Activated effector memory CD4-positive, alpha-beta T cell treated with anti-CD3 and anti-CD28 coated beads, Interleukin-2, amount 50 U/mL, for 16 hours (primary cell): ENCODE results near the gene ADCY1.
A peak's percentile ranks its signal among the peaks of the same experiment; 100 is the strongest.

Experiments
- DNase-seq: peaks from one replicate; pipeline ENCODE4 v3.0.0-alpha.2; 2020

The ADCY1 gene

DNA sequence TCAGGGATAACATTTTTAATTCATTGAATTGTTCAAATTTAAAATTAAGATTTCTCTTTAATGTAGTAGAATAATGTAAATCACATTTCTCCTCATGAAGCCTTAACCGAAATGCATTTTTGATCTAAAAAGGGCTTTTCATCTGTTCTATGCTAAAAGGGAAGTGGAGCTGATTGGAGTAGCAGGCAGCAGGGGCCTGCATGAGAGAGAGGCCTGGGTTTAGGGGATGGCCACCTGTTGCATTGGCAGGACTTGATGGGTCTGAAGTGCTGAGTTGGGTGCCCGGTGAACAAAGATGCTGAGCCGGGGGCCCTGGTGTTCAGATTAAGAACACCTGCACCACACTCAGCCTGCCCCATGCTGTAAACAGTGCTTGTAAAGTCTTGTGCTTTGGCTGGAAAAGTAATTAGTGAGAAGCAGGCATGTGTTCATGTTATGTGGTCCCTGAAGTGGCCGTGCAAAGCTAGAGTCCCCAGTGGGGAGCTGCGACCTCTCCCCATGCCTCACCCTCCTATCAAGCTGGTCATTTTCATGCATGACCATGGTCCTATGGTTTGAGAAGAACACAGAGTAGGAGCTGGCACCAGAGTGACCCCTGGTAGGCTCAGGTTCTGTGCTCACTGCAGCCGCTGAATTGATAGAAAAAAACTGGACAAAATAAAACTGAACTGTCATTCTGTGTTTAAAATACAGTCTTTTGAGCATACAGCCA, 124.3 kb downstream of the ADCY1 start:
- no peak for DNase-seq

DNA sequence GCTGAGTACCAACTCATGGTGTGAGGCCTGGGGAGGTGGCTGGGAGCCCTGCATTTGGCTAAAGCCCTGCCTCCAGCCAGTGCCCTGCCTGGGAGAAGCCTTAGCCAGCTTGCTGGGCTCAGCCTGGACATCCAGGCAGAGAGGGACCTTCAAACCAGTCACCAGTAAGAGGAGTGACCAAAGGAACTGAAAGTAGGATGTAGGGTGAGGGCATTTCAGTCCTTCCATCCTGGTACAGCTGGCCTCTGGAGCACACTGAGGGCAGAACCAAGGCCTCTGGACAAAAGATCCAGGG, 124.8 kb downstream of the ADCY1 start:
- DNase-seq: no peak

DNA sequence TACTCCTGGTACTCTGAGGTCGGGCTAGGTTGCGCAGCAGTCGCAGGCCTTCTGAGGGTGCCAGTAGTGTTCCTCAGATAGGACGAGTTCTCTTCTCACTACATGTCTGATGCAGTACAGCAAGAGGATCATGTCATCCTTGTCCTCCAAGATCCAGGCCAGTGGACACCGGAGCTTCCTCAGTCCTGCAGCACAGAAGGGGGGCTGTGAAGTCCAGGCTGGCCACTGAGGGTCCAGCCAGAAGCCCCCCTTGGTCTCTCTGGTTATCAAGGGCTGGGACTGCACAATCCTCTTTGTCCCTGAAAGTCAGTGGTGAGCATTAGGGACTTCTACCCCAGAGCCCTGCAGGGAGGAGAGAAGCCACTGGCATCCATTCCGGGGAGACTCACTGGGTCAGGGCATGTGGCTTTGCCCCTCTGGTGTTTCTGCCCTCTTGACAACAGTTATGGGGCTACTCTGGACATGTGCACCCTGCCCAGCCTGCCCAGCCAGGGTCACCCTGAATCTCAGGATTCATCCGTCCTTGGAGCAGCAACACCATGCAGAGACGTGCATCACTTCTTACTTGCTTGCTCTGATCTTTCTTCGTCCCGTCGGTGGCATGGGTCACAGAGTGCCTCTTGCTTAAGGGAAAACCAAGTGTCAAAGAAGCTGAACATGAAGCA, 125.7 kb downstream of the ADCY1 start:
- peak; percentile 24 for DNase-seq

DNA sequence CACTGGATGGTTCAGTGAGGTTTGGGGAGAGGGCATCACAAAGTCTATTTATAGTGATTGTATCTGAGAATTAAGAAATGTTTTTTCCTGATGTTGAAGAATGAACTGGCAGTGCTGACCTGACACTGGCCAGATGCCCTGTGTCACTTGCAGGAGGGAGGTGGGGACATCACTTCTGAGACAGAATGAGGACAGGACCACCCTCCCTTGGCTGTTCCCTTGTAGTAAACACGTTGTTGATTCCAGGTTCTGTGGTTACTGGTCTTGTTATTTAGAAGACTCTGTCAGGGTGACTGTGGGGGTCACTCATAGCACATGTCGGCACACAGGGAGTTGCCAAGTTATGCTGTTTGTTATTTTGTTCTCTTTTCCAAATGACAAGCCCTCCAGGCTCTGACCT, 126.4 kb downstream of the ADCY1 start:
- DNase-seq: peak; percentile 24

DNA sequence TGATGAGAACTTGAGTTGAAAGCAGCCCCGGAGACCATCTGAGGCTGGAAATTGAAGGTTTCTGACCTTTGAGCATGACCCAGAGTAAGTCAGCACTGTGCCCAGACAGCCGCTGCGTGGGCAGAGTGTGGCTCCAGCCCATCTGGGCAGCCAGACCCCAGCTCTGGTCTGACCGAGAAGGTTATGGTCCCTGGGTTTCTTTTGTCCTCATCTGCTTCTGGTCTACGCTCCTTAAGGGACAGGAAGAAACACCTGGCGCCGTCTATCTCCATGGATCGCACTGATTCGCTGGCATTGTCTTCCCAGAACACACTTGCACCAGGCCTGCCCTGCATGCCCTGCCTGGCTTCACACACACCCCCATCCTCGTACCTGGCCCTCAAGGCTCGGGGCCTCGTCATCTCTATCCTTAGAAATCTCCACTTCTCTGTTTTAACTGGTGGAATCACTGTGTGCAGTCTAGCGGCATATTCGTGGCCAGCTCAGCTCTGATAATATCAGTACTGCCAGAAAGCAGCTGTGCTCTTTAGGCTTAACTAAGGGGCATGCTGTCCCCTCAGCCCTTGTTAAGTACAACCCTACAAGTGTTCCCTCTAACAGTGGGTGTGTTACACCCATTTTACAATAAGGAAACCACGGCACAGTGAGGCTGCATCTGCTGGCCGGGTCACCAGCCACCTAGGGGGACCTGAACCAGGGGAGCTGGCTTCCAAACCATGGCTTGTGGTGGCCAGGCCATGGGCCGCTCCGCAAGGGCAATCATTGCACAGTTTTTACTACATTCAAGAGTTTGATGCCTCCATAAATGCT, 127.7 kb downstream of the ADCY1 start:
- DNase-seq: peak; percentile 41

DNA sequence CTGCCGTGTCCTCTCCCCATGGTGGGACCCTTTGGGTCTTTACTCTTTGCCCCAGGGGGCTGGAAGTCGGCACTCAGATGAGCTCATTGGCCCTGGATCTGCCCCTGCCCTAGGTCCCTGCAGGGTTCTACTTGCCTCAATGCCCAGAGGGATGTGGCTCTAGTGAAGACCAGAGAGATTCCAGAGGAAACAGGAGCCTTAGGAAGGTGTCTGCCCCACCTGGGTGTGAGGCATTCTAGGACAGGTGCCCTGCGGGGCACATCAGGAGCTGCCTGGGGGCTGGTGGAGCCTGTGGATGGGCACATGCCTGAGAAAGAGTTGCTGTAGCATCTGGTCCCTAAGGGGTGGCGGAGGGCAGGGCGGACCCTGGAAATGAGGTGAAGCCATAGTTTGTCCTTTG, 128.6 kb downstream of the ADCY1 start:
- peak; percentile 30 for DNase-seq

DNA sequence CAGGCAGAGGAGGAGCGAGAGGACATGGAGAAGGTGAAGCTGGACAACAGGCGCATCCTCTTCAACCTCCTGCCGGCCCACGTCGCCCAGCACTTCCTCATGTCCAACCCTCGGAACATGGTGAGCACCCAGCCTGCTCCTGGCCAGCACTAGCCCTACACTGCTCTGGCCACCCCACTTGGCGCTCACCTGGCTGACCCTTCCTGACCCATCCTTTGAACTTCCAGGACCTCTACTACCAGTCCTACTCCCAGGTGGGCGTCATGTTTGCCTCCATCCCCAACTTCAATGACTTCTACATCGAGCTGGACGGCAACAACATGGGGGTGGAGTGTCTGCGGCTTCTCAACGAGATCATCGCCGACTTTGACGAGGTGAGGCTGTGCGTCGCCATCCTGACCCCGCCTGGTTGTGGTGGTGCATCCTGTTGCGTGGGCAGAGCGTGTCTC, 129.2 kb downstream of the ADCY1 start:
- DNase-seq: no peak

DNA sequence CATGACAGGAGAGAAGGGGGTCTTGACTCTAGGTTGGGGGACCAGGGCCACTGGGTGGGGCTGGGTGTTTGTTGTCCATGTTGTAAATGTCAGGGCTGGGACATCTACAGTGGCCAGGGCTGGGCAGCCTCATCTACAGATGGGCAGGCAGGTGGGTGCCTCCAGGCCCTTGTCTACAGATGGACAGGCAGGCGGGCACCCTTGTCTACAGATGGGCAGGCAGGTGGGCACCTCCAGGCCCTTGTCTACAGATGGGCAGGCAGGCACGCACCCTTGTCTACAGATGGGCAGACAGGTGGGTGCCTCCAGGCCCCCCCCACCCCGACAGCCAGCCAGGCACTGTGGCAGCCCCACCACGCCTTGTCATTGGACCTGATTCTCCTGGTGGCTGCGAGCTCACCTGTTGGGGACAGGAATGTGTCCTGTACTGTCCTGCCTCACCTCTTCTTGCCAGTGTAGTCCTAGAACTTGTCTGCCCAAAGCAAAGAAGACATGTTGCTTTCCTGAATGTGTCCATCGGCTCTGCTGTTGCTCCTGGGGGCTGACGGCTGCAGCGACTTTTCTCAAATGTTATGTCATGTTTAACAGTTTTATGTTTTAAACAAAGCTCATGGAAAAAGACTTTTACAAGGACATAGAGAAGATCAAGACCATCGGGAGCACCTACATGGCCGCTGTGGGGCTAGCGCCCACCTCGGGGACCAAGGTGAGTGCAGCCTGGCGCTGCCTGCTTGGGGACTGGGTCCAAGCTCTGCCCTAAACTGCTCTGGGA, 129.9 kb downstream of the ADCY1 start:
- DNase-seq: peak; percentile 45

DNA sequence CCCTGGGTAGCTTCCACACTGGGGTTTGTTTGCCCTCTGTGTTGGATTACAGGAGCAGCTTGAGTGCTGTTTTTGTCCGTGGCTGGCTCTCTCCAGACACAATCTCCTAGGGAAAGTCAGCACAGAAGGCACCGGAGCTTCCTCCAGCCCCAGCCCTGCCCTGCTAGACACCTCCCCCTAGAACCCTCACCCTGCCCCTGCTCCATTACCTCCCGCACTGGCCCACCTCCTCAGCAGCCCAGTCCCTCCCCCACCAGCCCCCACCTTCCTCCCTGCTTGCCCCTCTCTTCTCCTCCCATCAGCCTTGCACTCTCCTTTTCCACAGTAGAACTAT, 130.5 kb downstream of the ADCY1 start:
- no peak for DNase-seq

DNA sequence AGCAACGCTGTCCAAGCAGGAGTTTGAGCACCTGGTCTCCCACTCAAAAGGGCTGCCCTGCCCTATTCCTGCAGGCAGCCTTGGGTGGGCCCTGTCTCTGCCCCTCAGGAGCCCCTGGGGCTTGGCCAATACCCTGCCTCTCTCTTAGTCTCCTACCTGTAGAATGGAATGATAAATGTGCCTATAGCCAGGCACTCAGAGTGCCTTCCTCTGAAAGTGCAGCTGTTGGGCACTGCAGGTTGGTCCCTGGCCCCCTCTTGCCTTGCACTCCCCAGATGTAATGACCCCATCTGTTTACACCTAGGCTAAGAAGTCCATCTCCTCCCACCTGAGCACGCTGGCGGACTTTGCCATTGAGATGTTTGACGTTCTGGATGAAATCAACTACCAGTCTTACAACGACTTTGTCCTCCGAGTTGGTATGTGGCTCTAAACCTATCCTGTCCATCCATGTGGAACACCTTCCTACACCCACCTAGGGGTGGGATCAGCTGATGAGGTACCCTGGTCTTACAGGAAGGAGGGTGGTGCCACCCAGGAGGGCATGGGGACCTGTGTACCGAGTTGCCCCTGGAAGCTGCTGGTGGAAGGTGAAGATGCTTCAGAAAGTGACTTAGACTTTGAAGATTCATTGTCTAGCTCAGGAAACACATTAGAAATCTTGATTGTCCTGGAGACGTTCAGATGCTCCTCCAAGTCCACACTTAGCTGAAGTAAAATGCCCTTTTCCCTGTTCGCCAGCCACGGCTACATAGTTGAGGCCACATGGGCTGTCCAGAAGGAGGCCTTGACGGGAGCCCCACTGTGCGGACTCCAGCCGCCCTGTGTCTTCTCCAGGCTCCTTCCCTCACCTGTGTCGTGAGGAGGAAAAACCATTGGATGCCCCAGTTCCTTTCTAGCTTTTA, 134.1 kb downstream of the ADCY1 start:
- DNase-seq: peak; percentile 52

DNA sequence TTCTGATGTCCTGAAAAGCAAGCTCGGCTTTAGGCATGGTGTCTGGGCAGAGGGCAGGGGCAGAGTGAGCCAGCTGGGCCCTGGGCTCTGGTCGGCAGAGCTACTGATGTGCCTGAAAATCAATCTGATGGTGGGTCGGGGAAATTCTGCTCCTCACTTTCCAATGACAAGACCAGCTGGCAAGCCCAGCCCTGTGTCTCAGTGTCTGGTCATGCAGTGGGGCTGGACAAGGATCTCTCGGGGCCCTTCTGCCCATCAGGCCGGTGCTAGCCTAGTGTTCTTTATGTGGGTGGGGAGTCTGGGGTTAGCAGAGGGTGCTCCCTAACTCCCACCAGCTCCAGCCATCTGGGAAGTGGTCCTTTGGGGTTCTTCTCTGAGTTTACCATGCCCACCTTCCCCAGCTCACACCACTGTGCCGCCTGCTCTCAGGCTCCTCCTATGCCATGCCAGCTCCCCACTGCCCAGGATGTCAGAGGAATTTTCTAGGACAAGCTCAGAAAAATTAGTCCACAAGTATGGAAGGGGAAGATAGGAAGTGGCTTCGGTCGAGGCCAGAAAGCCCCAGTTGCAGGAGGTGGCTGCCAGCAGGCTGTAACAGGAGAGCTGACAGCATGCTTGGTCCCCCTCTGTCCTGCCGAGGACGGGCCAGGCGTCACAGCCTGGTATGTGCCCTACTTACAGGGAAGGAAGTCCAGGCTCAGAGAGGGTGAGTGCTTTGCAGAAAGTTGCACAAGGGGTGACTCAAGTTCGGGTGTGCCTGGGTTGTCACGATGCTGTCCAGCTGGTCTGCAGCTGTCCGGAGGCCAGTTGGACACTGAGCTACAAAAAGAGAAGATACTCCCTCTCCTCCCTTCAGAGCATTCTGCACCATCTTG, 135.2 kb downstream of the ADCY1 start:
- peak; percentile 46 for DNase-seq

DNA sequence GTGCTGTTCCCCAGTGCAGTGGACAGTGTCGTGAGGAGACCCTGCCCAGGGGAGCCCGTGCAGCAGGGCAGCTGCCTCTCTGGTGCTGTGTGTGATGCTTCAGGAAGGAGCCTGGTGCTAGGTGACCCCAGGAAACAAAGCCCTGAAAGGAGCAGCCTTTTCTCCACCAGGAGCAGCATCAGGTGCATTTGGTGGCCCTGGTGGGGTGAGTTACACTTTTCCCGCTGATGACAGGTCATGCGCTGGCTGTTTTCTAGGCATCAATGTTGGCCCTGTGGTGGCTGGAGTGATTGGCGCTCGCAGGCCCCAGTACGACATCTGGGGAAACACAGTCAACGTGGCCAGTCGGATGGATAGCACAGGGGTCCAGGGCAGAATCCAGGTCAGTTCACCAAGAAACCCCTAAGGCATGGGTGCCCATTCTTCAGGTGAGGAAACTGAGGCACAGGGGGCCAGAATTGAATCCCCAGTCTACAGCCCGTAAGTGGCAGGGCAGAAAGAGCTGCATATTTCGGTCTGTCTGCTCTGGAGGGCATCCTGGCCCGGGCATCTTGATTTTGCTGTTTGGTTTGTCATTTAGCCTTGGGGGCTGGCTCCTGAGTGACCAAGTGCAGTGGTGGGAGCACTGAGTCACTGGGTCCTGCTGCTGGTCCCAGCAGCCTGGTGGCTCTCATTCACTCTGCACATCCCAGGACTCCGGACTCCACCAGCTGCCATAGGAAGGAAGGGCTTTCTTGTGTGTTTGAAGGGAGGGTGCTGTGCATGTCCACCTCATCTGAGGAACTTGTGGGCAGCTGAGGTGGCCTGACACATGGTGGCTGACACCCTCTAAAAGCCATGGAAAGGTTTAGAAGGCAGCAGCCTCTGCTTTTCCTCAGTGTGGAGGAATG, 136.3 kb downstream of the ADCY1 start:
- peak; percentile 54 for DNase-seq

DNA sequence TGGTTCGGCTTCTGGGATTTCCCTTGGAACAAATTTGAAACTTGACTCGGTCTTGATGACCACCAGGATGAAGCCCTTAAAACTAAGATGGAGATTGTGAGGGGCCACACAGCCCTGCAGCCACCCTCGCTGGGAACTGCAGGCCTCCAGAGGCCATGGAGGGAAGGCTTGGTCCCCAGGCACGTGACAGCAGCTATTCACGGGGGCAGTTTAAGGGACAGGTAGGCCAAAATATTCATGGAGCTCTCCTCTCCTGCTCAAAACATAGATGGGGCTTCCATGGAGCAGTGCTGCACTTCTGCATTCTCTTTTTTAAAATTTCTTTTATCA, 137.0 kb downstream of the ADCY1 start:
- no peak for DNase-seq

DNA sequence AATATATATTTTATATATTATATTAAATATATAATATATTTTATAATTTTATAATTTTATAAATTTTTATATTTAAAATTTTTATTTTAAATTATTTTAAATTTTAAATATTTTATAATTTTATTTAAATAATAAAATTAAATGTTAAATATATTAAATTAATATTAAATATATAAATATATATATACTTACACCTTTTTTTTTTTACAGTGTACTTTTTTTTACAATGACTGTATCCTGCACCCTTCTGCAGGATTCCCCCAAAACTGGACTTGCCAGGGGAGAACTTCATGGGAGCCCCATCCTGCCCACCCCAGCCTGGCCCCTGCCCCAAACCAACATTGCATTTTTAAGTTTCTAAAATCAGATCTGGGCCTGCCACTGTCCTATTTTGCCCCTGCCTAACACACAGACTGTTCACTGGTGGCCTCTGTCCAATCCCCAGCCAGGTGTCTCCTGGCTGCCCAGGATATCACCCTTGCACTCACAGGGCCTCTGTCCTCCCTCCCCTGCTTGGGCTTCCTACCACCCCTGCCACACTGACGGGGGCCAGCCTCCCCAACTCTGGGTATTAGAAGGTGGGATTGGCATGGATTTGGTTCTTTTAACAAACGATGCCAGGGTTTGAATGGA, 138.0 kb downstream of the ADCY1 start:
- DNase-seq: peak; percentile 37

DNA sequence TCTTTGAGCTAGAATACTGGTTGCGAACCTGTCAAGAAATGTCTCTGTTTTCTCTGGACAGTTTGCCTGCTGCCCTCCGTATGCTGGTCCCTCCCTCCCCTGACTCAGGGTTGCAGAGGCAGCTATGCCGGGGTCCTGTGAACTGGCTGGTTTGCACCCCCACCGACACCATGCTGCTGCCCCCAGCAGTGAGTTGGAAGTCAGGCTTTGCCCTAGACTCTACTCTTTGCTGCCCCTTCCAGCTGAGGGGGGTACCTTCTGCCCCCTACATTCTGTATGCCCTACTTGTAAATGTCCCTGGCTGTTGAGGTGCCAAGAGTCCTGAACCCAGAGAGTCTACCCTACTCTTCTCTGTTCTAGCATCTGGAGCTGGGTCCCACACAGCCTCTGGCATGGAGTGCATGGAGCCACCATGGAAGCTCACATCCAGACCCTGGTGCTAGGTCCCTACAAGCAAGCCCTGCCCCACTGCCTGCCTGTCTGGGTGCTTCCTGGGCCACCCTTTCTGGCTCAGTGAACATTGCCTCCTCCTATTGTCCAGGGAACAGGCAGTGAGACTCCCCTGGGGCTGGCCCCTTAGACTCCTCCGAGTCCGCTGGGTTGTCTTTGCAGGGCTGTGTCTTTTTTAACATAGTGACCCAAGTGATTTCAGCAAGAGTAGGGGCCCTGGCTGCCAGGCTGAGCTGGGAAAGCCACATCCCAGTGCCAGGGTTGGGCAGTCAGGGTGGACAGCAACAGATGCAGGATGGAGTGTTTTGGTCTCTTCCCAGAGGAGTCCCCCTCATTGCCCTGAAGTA, 138.9 kb downstream of the ADCY1 start:
- peak; percentile 46 for DNase-seq

DNA sequence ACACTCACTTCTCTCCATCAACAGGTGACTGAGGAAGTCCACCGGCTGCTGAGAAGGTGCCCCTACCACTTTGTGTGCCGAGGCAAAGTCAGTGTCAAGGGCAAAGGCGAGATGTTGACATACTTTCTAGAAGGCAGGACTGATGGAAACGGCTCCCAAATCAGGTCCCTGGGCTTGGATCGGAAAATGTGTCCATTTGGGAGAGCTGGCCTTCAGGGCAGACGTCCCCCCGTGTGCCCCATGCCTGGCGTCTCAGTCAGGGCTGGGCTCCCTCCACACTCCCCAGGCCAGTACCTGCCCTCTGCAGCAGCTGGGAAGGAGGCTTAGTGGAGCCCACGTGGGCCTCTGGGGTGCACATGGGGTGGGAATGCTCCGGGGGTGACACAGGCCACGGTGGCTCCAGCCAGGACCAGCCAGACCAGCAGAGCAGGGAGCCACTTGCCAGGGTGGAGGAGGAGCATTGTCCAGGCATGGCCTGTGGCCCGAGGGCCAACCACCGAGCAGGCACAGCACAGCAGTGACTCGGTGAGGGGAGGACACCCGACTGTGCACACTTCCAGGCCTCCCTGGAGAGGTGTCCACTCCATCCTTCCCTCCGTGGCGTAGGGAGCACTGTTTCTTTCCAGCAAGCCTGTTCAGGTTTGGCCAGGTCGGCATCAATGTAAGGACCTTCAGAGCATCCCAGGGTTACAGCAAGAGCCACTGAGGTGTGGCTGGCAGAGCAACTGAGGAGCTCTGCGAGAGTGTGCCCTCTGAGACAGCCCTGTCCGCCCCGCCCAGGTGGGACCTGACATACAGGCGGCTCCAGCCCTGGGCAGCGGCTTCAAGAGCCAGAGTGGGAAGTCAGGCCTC, 139.7 kb downstream of the ADCY1 start:
- no peak for DNase-seq

DNA sequence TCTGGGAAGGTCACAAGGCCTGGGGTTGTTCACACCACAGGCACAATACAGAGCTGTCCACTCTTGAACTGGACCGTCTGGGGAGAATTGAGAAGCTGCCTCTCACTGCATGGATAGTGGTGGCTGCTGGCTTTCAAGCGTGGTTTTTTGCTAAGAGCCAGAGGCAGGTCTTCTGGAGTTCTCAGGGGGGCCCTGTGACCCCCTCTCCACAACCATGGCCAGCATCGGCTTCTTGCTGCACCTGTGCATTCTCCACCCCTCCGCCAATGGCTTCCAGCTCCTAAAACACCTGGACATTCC, 140.3 kb downstream of the ADCY1 start:
- DNase-seq: no peak
